Prostate gland (tissue), 2 donors: Measurements from ENCODE around the gene PLA2G5. TPM values are rescaled to one million over a fixed set of nuclear protein-coding genes. Genes with fewer than 3 reads are reported as not detected.
"Not testable (repeated sequence)": the region's sequence is repeated elsewhere in the genome, so short reads cannot be mapped to it uniquely, and the experiment has no call there.

Experiments
- DNase-seq: peaks from one replicate; pipeline ENCODE4 v3.0.0-alpha.2; 2019; ENCODE audit warnings: low spot score
- H3K27ac ChIP-seq, 2 donors: fragments of 200-600 bp; sonication (generic); 2 replicates each; pipeline ENCODE4 v1.5.1; 2017 to 2019
- H3K27me3 ChIP-seq: fragments of 200-600 bp; sonication (generic); replicated peaks from 2 replicates; pipeline ENCODE4 v1.5.1; 2019; ENCODE audit not compliant: insufficient read depth
- H3K36me3 ChIP-seq, 2 donors: fragments of 200-600 bp; sonication (generic); 1 replicate in 1 of 2; 2 replicates in 1 of 2; pipeline versions ENCODE4 v1.5.1 to v1.8.1; 2017 to 2019
- H3K4me1 ChIP-seq: fragments of 200-600 bp; sonication (generic); replicated peaks from 2 replicates; pipeline ENCODE4 v1.5.1; 2019
- H3K4me3 ChIP-seq, 2 donors: fragments of 200-600 bp; sonication (generic); 2 replicates each; pipeline ENCODE4 v1.5.1; 2017 to 2019
- H3K9me3 ChIP-seq: fragments of 200-600 bp; sonication (generic); 2 replicates; pipeline ENCODE4 v1.5.1; 2017
- CTCF ChIP-seq, 4 experiments: fragments of 200-600 bp in 2 of 4; fragments of 450-650 bp in 2 of 4; sonication (generic) in 2 of 4; IDR thresholded peaks; 1 replicate in 3 of 4; 2 replicates in 1 of 4; pipeline ENCODE4 v1.5.1; 2016 to 2019; ENCODE audit warnings: antibody characterized with exemption in 4 of 4, mild to moderate bottlenecking in 2 of 4, moderate library complexity in 2 of 4
- POLR2A ChIP-seq: fragments of 450-650 bp; IDR thresholded peaks from one replicate; pipeline ENCODE4 v1.6.1; 2016; ENCODE audit warnings: antibody characterized with exemption, mild to moderate bottlenecking
- POLR2AphosphoS5 ChIP-seq: sonication (generic); formaldehyde crosslinking; IDR thresholded peaks from one replicate; pipeline ENCODE4 v1.6.1; 2017; ENCODE audit warnings: antibody characterized with exemption
- WGBS: methylation state at CpG from one replicate; pipeline ENCODE4 v1.1.5; 2018; 5-methylcytosine and 5-hydroxymethylcytosine counted together
- intact Hi-C: fragments of 100-400 bp; cut with DNase I; formaldehyde crosslinking; loops from one replicate; pipeline ENCODE4 v1.14.2; 2022
- total RNA-seq, 2 donors: library from RNA; depleted of rRNA; stranded (reverse); fragments of >200 nt; gene quantifications; one replicate each; pipeline ENCODE4 v1.1.0, GENCODE V29; 2016

Gene PLA2G5
- total RNA-seq = 10 to 100 TPM in 1 of 2 donors, 1 to 10 TPM in 1; 8.7 to 23.2 TPM

- H3K4me1 ChIP-seq = no peaks in the 10 kb centered on the region
- TF ChIP-seq POLR2AphosphoS5 (no peak), CTCF (IDR thresholded peaks at IDR 0.05) (no peak), POLR2A (no peak)
- no peaks in the 10 kb centered on the region for H3K9me3 ChIP-seq
- H3K36me3 ChIP-seq = no peaks in the 10 kb centered on the region
- DNase-seq = no peak
- H3K27me3 ChIP-seq = no peaks in the 10 kb centered on the region
- H3K27ac ChIP-seq = peak within 1 kb of the TSS; percentile 26 to 27
- intact Hi-C loops = loop anchor here (5.0 kb wide), 1 partner anchor 93 kb away; the partner anchor contains the start of gene PLA2G2A
- WGBS = 18% methylated on average over 7 of the region's 7 CpGs
- H3K4me3 ChIP-seq = peak within 1 kb of the TSS in 1 of 2 donors; percentile 3
Observed at GRCh38 chr1:20069874-20070273, at the start of gene PLA2G5. PLA2G5 (plus strand) TSS chr1:20070194; CDS start chr1:20084831, 14,637 bp downstream.

GRCh38 chr1:20028125-20028524 is 41.9 kb upstream of the PLA2G5 start:
- WGBS = 79% methylated on average over 5 of the region's 5 CpGs
- DNase-seq = no peak
- TF ChIP-seq POLR2A (no peak), CTCF (IDR thresholded peaks at IDR 0.05) (no peak), POLR2AphosphoS5 (no peak)
- no peaks in the 10 kb centered on the region for H3K27me3 ChIP-seq
- H3K36me3 ChIP-seq = no peaks in the 10 kb centered on the region
- no peak overlapping the region for H3K27ac ChIP-seq
- intact Hi-C loops = no loop called here
- H3K4me1 ChIP-seq = peaks cover 11% of the 10 kb centered on the region
- H3K9me3 ChIP-seq = no peaks in the 10 kb centered on the region
- H3K4me3 ChIP-seq = no peak overlapping the region

- Histone ChIP-seq H3K4me3 (no peak overlapping the region), H3K27me3 (no peaks in the 10 kb centered on the region), H3K36me3 (no peaks in the 10 kb centered on the region), H3K27ac (no peak overlapping the region), H3K4me1 (peaks cover 15% of the 10 kb centered on the region), H3K9me3 (no peaks in the 10 kb centered on the region)
- TF ChIP-seq POLR2AphosphoS5 = no peak
- TF ChIP-seq CTCF (IDR thresholded peaks at IDR 0.05) = no peak
- WGBS = 77% methylated on average over 5 of the region's 5 CpGs
- intact Hi-C loops = no loop called here
- DNase-seq = no peak
Observed at GRCh38 chr1:20028726-20029125, 41.3 kb upstream of the PLA2G5 start.

- H3K4me3 ChIP-seq = no peak overlapping the region
- H3K9me3 ChIP-seq = no peaks in the 10 kb centered on the region
- TF ChIP-seq CTCF (IDR thresholded peaks at IDR 0.05) (no peak), POLR2A (no peak), POLR2AphosphoS5 (no peak)
- intact Hi-C loops = no loop called here
- DNase-seq = no peak
- H3K27me3 ChIP-seq = no peaks in the 10 kb centered on the region
- no peaks in the 10 kb centered on the region for H3K36me3 ChIP-seq
- WGBS = 83% methylated on average over 20 of the region's 20 CpGs
- H3K27ac ChIP-seq = peak overlapping the region in 1 of 2 donors; percentile 91
- peaks cover 15% of the 10 kb centered on the region for H3K4me1 ChIP-seq
Observed at GRCh38 chr1:20029178-20029912, 40.6 kb upstream of the PLA2G5 start.

- H3K4me3 ChIP-seq, intact Hi-C loops, H3K27me3 ChIP-seq, H3K9me3 ChIP-seq, DNase-seq, H3K36me3 ChIP-seq: not testable (repeated sequence)
- peaks cover 15% of the 10 kb centered on the region for H3K4me1 ChIP-seq
- 72% methylated on average over 6 of the region's 6 CpGs for WGBS
- peak overlapping the region; percentile 60 to 91 for H3K27ac ChIP-seq
Observed at GRCh38 chr1:20030436-20031151, 39.4 kb upstream of the PLA2G5 start.
